ENCODE data around the gene CCDC150. TPM values are rescaled to one million over a fixed set of nuclear protein-coding genes. Genes with fewer than 3 reads are reported as not detected.

CCDC150 gene
- total RNA-seq, 1 donor from 2014 or later, result 6.3 TPM

Small RNAs within 50 kb of the gene (small RNA-seq; reads per million reads assigned to genes)
- gene RF00424 (ENCODE audit: low replicate concordance), result not detected

Other genes with a start within 250 kb of the CCDC150 start
- gene HECW2, start 46.2 kb upstream of the CCDC150 start, total RNA-seq, result 17.3 TPM
- 50.6 TPM for gene GTF3C3, start 160.0 kb downstream of the CCDC150 start, total RNA-seq
- 0.69 TPM for gene C2orf66, start 169.6 kb downstream of the CCDC150 start, total RNA-seq